Activated naive CD8-positive, alpha-beta T cell (primary cell): Measurements from ENCODE around the gene FIBCD1.

Source experiments
- H3K27ac Mint-ChIP-seq: one replicate; pipeline ENCODE4 v1.8.0; 2021; ENCODE audit warnings: mixed read lengths
- H3K27me3 Mint-ChIP-seq: one replicate; pipeline ENCODE4 v1.8.0; 2021; ENCODE audit warnings: mixed read lengths
- H3K36me3 Mint-ChIP-seq: one replicate; pipeline ENCODE4 v1.8.0; 2021; ENCODE audit warnings: mixed read lengths
- H3K4me1 Mint-ChIP-seq: one replicate; pipeline ENCODE4 v1.8.0; 2021; ENCODE audit warnings: low read depth, mixed read lengths
- H3K4me3 Mint-ChIP-seq: one replicate; pipeline ENCODE4 v1.8.0; 2021; ENCODE audit warnings: mild to moderate bottlenecking, mixed read lengths
- H3K9me3 Mint-ChIP-seq: one replicate; pipeline ENCODE4 v1.8.0; 2021; ENCODE audit warnings: low read depth, mixed read lengths

Gene FIBCD1

GRCh38 chr9:130858739-130859705 is 80.0 kb downstream of the FIBCD1 start:
- Mint-ChIP-seq H3K36me3 (peaks cover 2% of the 10 kb centered on the region), H3K4me3 (no peak overlapping the region), H3K4me1 (no peaks in the 10 kb centered on the region), H3K27ac (no peak overlapping the region), H3K27me3 (no peaks in the 10 kb centered on the region), H3K9me3 (no peaks in the 10 kb centered on the region)

GRCh38 chr9:130857864-130858738 is 80.9 kb downstream of the FIBCD1 start:
- Mint-ChIP-seq H3K4me1 (no peaks in the 10 kb centered on the region), H3K27me3 (no peaks in the 10 kb centered on the region), H3K4me3 (no peak overlapping the region), H3K36me3 (no peaks in the 10 kb centered on the region), H3K27ac (no peak overlapping the region), H3K9me3 (no peaks in the 10 kb centered on the region)

- Mint-ChIP-seq H3K36me3 (no peaks in the 10 kb centered on the region), H3K4me3 (no peak overlapping the region), H3K4me1 (no peaks in the 10 kb centered on the region), H3K27me3 (no peaks in the 10 kb centered on the region), H3K9me3 (no peaks in the 10 kb centered on the region), H3K27ac (no peak overlapping the region)
Observed at GRCh38 chr9:130856474-130856873, 82.6 kb downstream of the FIBCD1 start.

GRCh38 chr9:130854835-130855234 is 84.2 kb downstream of the FIBCD1 start:
- no peak overlapping the region for H3K27ac Mint-ChIP-seq
- H3K9me3 Mint-ChIP-seq, result no peaks in the 10 kb centered on the region
- H3K27me3 Mint-ChIP-seq, result no peaks in the 10 kb centered on the region
- no peaks in the 10 kb centered on the region for H3K36me3 Mint-ChIP-seq
- H3K4me1 Mint-ChIP-seq, result peaks cover 2% of the 10 kb centered on the region
- no peak overlapping the region for H3K4me3 Mint-ChIP-seq

- Mint-ChIP-seq H3K36me3 (no peaks in the 10 kb centered on the region), H3K27ac (no peak overlapping the region), H3K27me3 (no peaks in the 10 kb centered on the region), H3K4me3 (no peak overlapping the region), H3K9me3 (no peaks in the 10 kb centered on the region), H3K4me1 (peaks cover 2% of the 10 kb centered on the region)
Observed at GRCh38 chr9:130854092-130854491, 85.0 kb downstream of the FIBCD1 start.

GRCh38 chr9:130852801-130853200 is 86.2 kb downstream of the FIBCD1 start:
- Mint-ChIP-seq H3K9me3 (no peaks in the 10 kb centered on the region), H3K27me3 (no peaks in the 10 kb centered on the region), H3K36me3 (no peaks in the 10 kb centered on the region), H3K4me1 (peaks cover 2% of the 10 kb centered on the region), H3K27ac (no peak overlapping the region), H3K4me3 (no peak overlapping the region)
